Measurements from ENCODE around the gene UROC1.

Gene UROC1

DNA sequence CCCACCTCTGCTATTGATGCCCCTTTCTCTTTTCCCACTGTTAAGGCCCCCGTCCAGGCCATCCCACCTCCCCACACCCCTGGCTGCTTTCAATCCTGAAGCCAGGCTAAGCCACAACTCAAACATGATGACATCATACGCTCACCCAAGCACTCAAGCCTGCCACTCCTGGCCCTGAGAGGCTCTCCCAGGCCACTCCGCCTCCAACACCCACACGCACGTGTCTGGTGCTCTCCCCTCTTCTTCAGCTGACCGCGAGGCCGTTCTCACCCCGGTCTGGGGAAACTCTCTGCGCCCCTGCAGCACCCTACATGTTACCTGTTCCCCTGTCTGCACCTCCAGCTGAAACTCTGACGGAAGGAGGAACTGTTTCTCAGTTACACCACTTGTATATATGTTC, 48.1 kb downstream of the UROC1 start:
- H3K4me3 ChIP-seq (replicated peaks in 1 of 2; ENCODE audit: low read depth in 2 of 2, low read length in 2 of 2) = no peak overlapping the region
- TF ChIP-seq, protein P1, sequence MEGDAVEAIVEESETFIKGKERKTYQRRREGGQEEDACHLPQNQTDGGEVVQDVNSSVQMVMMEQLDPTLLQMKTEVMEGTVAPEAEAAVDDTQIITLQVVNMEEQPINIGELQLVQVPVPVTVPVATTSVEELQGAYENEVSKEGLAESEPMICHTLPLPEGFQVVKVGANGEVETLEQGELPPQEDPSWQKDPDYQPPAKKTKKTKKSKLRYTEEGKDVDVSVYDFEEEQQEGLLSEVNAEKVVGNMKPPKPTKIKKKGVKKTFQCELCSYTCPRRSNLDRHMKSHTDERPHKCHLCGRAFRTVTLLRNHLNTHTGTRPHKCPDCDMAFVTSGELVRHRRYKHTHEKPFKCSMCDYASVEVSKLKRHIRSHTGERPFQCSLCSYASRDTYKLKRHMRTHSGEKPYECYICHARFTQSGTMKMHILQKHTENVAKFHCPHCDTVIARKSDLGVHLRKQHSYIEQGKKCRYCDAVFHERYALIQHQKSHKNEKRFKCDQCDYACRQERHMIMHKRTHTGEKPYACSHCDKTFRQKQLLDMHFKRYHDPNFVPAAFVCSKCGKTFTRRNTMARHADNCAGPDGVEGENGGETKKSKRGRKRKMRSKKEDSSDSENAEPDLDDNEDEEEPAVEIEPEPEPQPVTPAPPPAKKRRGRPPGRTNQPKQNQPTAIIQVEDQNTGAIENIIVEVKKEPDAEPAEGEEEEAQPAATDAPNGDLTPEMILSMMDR (IDR thresholded peaks at IDR 0.05; ENCODE audit: low read depth, low read length) = no peak
- DNase-seq (ENCODE audit: low read depth in 2 of 2) = no peak

GRCh38 chr3:126468028-126468891, 49.3 kb downstream of the UROC1 start:
- H3K4me3 ChIP-seq (replicated peaks in 1 of 2; ENCODE audit: low read depth in 2 of 2, low read length in 2 of 2) = no peak overlapping the region
- DNase-seq (ENCODE audit: low read depth in 2 of 2) = peak; percentile 10 to 28
- TF ChIP-seq, protein P1 (IDR thresholded peaks at IDR 0.05; ENCODE audit: low read depth, low read length) = no peak

GRCh38 chr3:126467611-126467955, 50.0 kb downstream of the UROC1 start:
- DNase-seq (ENCODE audit: low read depth in 2 of 2) = no peak
- TF ChIP-seq, protein P1 (IDR thresholded peaks at IDR 0.05; ENCODE audit: low read depth, low read length) = no peak
- H3K4me3 ChIP-seq (replicated peaks in 1 of 2; ENCODE audit: low read depth in 2 of 2, low read length in 2 of 2) = no peak overlapping the region

DNA sequence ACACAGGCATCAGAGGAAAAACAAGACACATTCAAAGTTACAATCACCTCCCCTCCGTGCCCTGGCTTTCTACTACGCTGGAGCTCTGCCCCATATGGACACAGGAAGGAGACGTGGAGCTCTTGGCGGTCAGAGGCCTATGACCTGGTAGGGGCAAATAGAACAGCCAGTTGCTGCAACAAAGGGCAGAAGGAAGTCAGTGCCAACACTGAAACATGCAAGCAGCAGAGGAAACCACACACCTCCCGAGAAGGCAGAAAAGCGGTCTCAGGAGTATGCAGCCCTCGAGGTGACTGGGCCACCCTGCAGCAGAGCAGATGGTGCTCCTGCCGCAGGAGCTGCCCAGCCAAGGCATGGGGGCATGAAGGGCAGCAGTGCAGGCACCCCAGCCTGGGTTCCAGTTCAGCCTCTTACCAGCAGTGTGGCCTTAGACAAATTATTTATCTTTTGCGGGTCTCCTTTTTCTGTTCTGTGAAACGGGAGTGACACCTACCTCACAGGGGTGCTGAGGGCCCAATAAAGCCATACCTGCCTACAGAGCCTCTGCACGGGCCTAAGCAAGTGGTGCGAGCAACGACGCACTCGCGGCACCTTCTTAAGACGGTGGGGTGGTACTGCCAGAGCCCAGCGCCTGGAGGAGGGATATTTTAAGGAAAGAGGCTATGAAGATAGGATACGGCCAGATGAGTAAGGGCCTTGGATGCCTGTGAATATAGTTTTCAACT, 50.5 kb downstream of the UROC1 start:
- DNase-seq (ENCODE audit: low read depth in 2 of 2) = no peak
- H3K4me3 ChIP-seq (replicated peaks in 1 of 2; ENCODE audit: low read depth in 2 of 2, low read length in 2 of 2) = no peak overlapping the region
- TF ChIP-seq, protein P1 (IDR thresholded peaks at IDR 0.05; ENCODE audit: low read depth, low read length) = no peak

GRCh38 chr3:126465928-126466544, 51.5 kb downstream of the UROC1 start:
- TF ChIP-seq, protein P1 (IDR thresholded peaks at IDR 0.05; ENCODE audit: low read depth, low read length) = no peak
- H3K4me3 ChIP-seq (replicated peaks in 1 of 2; ENCODE audit: low read depth in 2 of 2, low read length in 2 of 2) = no peak overlapping the region
- DNase-seq (ENCODE audit: low read depth in 2 of 2) = no peak

DNA sequence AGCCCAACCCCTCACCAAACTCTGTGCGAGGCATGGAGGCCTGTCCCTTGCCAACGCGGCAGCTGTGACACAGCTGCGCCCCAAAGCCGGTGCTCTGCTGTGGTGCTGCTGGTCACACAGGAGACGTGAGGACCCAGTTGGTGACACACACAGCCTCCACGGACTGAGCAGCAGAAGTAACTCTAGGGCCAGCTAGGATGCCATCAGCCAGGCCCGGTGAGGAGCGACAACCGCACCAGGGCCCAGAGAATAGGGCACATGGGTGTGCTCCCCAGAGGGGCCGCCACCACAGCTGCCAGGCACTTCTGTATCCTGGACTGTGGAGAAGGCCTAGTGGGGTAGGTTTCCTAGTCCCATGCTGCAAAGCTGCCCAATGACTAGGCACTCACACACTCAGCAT, 52.6 kb downstream of the UROC1 start:
- TF ChIP-seq, protein P1 (IDR thresholded peaks at IDR 0.05; ENCODE audit: low read depth, low read length) = no peak
- no peak for DNase-seq (ENCODE audit: low read depth in 2 of 2)

More for the DNA sequence above, 52.6 kb downstream of the UROC1 start:
- no peak overlapping the region for H3K4me3 ChIP-seq (replicated peaks in 1 of 2; ENCODE audit: low read depth in 2 of 2, low read length in 2 of 2)
